NCI-H82 (cell line): ENCODE results near the gene ADK.
"Not testable (repeated sequence)": the region's sequence is repeated elsewhere in the genome, so short reads cannot be mapped to it uniquely, and the experiment has no call there.

ENCODE experiments used
- DNase-seq: peaks from one replicate; lab custom pipeline; 2025; lab: John Stamatoyannopoulos, UW

Gene ADK

DNA sequence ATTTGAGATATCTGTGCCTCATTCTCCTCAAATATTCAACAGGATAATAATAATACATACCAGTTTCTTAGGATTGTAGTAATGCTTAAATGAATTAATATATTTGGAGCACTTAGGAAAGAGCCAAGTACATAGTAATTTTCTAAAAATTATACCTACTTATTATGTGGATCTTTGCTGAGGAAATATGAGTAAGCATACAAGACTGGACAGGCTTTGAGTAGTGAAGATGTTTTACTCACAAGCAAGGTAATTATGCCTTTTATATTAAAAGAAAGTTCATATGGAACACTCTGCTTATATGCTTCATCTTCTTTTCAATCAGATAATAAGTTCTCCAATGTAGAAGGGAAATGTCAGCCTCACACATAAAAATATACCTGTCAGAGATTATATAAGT, 337.9 kb downstream of the ADK start:
- DNase-seq: no peak

DNA sequence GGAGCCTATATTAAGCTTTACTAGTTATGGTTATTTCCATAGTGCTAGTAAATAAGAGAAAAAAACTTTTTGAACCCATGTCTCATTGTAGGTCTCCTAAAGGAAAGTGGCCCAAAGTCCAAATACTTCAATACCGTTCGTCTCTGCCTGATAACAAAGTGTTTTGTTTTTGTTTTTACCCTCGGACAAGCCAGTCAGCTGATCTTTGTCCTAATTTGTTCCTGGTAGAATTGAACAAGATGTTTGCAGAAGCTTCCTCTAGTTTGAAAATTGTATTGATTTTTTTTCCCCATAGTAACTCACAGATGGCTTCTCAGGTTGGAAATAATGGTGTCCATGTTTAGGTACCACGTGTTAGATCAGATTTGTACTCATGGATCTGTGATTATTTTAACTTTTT, 339.5 kb downstream of the ADK start:
- DNase-seq: no peak

DNA sequence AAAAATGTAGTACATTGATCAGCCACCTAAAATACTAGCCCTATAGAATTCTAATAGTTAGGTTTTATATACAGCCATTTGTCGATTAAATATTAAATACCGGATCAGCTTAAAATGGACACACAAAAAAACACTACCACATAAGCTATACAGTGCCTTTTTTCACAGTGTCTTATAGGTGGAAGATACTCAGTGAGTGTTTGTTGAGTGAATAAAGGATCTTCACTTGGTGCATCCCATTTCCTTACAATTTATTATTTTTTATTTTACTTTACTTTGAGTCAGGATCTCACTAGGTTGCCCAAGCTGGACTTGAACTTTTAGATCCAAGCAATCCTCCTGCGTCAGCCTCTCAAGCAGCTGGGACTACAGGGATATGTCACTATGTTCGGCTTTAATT, 340.0 kb downstream of the ADK start:
- no peak for DNase-seq

DNA sequence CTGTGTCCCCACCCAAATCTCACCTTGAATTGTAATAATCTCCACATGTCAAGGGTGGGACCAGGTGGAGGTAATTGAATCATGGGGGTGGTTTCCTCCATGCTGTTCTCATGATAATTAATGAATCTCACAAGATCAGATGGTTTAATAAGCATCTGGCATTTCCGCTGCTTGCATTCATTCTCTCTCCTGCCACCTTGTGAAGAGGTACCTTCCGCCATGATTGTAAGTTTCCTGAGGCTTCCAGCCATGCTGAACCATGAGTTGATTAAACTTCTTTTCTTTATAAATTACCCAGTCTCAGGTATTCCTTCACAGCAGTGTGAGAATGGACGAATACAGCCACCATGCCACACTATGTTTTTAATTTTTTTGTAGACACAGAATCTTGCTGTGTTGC, 345.3 kb downstream of the ADK start:
- DNase-seq: not testable (repeated sequence)

DNA sequence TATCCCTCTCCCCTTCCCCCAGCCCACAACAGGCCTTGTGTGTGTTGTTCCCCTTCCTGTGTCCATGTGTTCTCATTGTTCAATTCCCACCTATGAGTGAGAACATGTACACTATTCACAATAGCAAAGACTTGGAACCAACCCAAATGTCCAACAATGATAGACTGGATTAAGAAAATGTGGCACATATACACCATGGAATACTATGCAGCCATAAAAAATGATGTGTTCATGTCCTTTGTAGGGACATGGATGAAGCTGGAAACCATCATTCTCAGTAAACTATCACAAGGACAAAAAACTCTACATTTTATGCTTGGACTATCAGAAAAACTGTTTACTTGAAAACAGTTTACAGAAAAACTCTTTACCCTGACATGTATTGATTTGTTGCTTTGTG, 347.6 kb downstream of the ADK start:
- DNase-seq: not testable (repeated sequence)

DNA sequence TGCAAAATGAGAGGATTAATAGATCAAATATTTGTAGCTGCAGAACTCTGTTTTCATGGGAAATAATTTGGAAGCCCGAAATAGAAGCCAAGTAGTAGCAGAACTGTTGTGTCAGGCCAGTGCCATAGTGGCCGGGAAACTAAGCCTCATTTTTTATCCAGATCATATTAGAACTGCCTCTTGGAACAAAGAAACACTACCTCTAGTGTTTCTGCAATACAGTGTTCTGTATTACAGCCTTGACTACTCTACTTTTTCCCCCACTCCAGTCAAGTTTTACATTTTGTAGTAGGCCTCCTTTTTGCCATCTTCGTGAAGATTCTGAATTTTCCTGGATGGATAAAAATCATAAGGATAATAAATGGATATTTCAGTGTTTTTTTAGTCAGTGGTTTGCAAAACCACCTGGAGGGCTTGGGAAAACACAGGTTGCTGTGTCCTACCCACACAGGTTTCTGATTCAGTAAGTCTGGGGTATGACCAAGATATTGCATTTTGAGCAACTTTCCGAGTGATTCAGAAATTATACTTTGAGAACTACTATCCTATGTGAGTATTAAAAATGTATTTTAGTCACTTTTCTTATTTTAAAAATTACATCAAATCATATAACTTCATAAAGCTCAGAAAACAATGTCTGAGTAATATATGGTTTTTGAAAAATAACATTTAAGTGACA, 349.1 kb downstream of the ADK start:
- DNase-seq: no peak

DNA sequence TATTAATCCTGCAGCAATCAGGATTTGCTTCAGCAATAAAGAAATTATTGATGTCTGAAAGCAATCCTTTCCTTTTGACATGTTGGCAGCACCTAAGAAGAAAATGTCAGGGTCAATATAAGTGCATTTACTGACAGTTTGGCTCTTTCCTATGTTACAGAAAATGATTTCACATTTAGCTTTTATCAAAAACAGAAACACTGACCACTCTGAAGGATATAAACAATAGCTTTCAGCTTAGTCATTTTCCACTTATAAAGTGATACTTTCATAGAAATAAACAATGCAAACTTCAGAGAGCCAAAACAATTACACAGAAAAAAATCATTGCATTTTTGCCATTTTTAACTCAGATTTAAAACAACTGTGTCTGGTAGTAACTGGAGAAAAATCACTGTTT, 349.8 kb downstream of the ADK start:
- no peak for DNase-seq

DNA sequence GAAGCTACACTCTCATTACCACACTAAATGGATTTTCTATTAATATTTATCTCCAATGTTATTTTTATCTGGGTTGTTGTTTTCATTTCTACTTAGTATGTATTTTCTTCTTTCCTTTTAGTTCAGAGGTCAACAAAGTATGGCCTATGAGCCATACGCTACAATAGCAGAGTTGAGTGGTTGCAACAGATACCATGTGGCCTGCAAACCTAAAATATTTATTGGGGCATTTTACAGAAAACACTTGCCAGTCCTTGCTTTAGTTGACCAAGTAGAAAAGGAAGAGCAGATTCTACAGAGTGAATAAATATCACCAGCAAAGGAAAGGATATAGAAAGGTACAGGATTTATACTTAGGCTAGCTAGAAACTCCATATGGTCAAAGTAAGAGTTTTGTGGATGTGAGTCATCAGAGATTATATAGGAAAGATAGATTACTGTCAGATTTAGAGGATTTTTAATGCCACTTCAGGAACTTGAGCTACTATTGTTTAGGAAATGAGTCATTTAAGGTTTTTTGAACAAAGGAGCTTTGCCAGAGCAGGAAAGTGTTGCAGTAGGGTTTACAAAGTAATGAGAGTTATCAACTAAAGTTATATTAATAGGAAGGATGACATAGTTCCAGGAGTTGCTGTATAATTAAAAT, 352.1 kb downstream of the ADK start:
- peak; percentile 34 for DNase-seq

DNA sequence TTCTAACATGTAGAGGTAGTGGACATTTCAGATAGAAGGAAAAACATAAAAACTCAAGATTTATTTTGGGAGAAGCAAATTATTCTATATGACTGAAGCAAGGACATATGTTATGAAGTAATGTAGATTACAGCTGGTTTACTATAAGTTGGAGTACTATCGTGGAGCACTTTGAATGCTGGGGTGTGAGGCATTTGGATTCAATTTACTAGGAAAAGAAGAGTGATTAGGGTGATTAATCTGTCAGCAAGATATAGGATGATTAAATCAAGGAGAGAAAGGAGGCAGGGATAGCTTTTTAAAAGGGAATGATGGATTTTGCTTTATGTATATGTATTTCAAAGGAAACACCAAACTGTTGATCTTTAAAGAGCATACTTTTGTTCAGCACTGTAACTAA, 356.9 kb downstream of the ADK start:
- DNase-seq: no peak

DNA sequence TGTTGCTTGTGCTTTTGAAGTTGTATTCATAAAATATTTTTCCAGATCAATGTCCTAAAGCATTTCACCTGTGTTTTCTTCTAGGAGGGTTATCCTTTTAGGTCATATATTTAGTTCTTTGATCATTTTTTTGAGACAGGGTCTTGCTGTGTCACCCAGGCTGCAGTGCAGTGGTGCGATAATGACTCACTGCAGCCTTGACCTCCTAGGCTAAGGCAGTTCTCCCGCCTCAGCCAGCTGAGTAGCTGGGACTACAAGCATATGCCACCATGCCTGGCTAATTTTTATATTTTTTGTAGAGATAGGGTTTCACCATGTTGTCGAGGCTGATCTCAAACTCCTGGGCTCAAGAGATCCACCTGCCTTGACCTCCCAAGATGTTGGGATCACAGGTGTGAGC, 359.6 kb downstream of the ADK start:
- DNase-seq: no peak

DNA sequence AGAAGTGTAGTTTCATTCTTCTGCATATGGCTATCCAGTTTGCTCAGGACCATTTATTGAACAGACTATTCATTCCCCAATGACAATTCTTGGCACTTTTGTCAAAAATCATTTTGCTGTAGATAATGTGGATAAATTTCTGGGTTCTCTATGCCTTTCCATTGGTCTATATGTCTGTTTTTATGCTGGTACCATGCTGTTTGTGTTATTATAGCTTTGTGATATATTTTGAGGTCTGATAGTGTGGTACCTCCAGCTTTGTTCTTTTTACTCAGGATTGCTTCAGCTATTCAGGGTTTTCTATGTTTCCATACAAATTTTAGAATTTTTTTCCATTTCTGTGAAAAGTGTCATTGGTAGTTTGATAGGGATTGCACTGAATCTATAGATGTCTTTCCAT, 360.0 kb downstream of the ADK start:
- no peak for DNase-seq

DNA sequence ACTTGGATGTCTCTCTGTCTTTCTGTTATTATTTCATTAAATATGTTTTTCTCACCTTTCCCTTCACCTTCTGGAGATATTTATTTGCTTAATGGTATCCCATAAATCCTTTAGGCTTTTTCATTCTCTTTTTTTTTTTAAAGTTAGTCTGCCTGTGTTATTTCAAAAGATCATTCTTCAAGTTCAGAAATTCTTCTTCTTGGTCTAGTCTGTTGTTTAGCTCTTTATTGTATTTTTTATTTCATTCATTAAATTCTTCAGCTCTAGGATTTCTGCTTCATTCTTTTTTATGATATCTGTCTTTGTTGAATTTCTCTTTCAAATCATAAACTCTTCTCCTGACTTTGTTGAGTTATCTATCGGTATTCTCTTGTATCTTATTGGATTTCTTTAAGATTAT, 363.3 kb downstream of the ADK start:
- DNase-seq: no peak

DNA sequence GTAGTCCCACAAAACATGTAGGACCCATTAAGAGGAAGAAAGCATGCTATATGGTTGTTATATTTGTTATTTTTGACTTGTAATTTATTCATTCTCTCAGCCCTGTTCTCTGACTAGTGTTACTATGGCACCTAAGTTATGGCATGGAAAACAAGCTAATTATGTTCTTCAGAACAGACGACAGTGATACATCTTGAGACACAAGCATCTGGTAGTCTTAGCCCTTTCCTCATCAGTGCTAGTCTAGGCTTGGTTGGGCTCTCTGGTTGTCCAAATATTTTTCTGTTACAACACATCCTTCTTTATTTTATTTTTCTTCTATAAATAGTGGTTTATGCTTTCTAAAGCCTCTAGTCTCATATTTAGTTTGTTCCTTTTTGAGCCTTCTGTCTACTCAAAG, 367.0 kb downstream of the ADK start:
- DNase-seq: peak; percentile 36

DNA sequence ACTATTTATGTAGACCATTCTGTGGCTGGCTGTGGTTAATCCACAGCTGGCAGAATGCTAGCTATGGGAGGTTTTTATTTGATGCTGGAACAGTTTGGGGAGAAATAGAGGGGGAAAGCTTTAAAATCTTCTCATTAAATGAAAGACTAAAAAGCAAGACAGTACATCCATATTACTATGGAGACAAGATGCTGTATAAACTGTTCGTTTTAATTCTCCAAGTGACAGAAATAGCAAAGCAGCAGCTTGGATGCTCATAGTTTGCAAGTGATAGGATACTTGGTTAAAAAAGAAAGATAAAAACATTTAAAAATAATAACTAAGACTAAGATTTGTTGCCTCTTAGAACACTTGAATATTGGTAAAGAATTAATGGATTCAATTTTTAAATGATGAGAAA, 370.5 kb downstream of the ADK start:
- DNase-seq: no peak

DNA sequence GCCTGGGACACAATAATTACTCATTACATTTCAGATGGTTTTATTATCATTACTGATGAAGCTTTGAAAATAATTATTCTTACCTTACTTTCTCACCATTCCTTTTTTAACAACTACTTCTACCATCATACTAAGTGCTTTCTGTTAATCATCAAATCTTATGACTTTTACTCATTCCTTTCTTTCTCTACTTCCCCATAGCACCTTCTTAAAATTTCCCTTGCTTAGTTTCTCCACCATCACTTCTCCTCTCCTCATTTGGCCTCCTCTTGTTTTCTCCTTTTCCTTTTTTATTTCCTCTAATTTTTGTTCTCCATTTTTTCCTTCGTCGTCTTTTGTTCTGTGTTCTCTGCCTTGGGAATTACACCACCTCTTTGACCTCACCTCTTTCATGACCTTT, 372.2 kb downstream of the ADK start:
- DNase-seq: no peak

DNA sequence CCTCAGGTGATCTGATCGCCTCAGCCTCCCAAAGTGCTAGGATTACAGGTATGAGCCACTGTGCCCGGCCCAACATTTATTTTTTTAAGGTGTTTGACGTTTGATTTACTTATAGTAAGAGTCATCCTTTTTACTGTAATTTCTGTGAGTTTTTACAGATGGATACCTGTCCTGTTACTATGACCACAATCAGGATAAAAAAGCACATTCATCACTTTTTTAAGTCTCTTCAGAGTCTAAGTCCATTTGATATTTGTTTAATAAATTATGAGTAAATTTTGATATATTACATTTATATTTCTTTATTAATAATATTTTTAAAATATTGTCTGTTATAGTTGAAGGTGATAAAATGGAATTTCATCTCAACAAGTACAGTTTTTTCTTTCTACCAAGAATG, 374.9 kb downstream of the ADK start:
- no peak for DNase-seq

DNA sequence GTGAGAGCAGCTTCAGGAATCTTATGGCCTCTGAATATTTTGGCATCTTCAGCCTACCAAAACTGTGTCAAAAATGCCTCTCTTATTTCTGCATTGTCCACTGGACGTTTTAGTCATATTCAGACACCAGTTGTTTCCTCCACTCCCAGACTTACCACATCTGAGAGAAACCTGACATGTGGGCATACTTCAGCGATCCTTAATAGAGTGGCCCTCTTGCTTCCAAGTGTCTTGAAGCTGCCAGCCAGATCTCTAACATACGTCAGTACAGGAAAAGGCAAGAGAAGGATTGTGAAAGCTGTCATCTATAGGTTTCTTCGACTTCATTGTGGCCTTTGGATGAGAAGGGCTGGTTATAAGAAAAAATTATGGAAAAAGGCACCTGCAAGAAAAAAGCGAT, 376.6 kb downstream of the ADK start:
- DNase-seq: not testable (repeated sequence)

DNA sequence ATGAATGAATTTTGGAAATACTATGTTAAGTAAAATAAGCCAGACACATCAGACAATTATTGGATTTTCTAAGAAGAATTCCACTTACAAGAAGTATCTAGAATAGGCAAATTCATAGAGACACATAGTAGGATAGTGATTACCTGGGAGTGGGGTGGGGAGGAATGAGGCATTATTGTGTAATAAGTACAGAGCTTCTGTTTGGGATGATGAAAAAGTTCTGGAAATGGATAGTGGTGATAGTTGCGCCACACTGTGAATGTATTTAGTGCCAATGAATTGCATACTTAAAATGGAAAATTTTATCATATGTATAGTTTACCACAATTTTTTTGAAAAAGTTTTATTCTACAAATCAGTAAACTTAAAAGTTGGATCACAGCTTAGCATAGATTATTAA, 378.2 kb downstream of the ADK start:
- DNase-seq: no peak

DNA sequence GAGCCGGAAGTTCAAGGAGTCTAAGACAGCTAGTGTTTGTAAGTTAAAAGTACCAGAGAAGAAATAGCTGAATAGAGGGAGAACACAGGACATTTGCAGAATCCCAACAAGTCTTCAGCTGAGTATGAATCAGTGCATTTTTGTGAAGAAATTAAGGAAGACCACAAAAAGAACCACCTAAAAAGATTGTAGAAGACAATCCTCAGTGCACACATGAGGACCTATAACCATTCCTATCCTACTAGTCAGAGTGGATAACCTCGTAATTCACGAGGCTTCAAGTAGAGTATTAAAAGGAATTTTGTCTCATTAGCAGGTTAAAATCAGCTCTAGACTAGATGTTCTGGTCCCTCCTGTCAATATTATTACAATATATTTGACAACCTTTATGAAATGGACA, 380.0 kb downstream of the ADK start:
- no peak for DNase-seq

DNA sequence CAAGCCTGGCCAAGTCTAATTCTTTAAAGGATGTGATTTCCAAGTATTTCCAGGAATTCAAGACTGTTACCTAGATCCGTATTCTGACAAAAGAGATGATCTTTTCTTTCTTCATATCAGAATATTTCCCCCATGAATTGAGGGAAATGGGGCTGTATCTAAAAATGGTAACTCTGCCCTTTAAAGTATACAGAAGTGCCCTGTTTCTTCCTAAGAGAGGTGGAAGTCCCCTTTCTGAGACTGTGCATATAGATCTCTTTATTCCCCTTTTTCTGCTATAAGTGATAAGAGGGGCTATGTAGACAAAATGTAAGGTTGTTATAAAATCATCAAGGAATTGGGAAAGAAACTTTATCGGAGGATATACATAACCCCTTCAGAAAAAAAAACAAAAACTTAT, 388.3 kb downstream of the ADK start:
- DNase-seq: no peak

DNA sequence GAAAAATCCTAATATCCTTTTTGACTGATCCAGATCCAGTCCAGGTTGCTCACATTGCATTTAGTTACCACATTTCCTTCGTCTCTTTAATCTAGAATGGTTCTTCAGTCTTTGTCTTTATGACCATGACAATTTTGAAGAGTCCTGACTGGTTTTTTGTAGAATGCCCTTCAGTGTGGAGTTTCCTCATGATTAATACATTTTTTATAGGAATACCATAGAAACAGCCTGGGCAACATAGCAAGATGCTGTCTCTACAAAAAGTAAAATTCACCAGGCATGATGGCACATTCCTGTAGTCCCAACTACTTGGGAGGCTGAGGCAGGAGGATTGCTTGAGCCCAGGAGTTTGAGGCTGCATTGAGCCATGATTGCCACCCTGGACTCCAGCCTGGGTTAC, 390.4 kb downstream of the ADK start:
- DNase-seq: no peak

DNA sequence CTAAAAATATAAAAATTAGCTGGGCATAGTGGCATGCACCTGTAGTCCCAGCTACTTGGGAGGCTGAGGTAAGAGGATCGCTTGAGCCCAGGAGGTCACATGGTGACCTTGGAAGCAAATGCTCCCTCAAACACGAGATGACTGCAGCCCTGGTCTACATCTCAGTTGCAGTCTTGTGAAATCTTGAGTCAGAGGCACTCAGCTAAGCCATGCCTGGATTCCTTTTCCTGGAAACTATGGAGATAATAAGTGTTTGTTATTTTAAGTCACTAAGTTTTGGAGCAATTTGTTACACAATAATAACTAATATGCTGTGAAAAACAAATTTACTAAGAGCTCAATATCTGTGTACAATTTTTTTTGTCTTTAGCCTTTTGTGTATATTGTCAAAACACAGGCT, 391.1 kb downstream of the ADK start:
- DNase-seq: no peak

DNA sequence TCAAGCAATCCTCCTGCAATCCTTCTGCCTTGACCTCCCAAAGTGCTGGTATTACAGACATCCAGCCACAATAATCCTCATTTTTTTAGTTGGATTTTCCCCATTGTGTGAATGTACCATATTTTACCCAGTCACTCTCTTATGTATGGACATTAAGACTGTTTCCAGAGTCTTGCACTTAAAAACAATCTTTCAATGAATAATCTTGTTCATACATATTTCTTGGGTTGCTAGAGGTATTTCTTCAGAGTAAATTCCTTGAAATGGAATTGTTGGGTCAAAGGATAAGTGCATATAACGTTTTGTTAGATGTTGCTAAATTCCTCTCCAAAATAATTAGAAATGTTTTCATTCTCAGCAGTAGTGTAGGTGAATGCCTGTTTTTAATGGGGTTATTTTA, 392.3 kb downstream of the ADK start:
- no peak for DNase-seq

DNA sequence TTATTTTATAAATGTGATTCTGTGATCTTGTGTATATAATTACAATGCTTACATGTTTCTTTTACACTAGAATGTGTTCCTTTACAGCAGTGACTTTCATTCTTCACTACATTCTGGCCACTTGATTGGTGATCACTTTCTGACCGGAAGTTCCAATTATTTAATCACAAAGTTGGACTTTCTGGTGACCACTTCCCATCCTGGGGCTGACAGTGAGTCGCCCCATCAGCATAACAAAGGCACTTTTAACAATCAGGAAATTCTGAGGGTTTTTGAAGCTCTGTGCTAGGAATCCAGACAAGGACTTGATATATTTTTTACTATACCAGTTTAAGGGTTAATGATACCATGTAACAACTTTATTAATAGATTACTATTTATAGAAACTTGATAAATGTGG, 393.1 kb downstream of the ADK start:
- DNase-seq: no peak
